SK-N-SH (cell line): ENCODE results near the gene PRKX. TPM values are rescaled to one million over a fixed set of nuclear protein-coding genes. Genes with fewer than 3 reads are reported as not detected.
A peak's percentile ranks its signal among the peaks of the same experiment; 100 is the strongest.
"Not testable (repeated sequence)": the region's sequence is repeated elsewhere in the genome, so short reads cannot be mapped to it uniquely, and the experiment has no call there.

ENCODE experiments used
- CTCF ChIA-PET: fragments of 300-600, 350-600 bp; formaldehyde crosslinking; extraction: SDS; loops from one replicate; lab custom pipeline; 2021; lab: Yijun Ruan, JAX
- POLR2A ChIA-PET: fragments of 350-600 bp; sonication (Branson Sonifier 250); formaldehyde crosslinking; extraction: SDS; loops from one replicate; lab custom pipeline; 2020; ENCODE audit warnings: antibody characterized with exemption, inconsistent platforms; lab: Yijun Ruan, JAX
- DNase-seq: peaks from one replicate; pipeline ENCODE4 v3.0.0; 2012
- H2AFZ ChIP-seq: fragments of 200-600 bp; sonication (generic); 2 replicates; pipeline ENCODE4 v1.8.1; 2016; ENCODE audit warnings: antibody characterized with exemption, mild to moderate bottlenecking, low read depth
- H3F3A ChIP-seq: fragments of 200-600 bp; sonication (generic); replicated peaks from 2 replicates; pipeline ENCODE3; 2016; ENCODE audit warnings: antibody characterized with exemption, mild to moderate bottlenecking; ENCODE audit not compliant: insufficient read depth
- H3K27ac ChIP-seq, 2 experiments: fragments of 200-500 bp in 1 of 2; fragments of 200-600 bp in 1 of 2; sonication (Bioruptor generic) in 1 of 2; sonication (generic), shearing (Covaris generic) in 1 of 2; 2 replicates each; pipeline versions ENCODE4 v1.5.1 to v1.6.1; 2014 to 2016; ENCODE audit warnings: low read depth in 2 of 2, inconsistent platforms in 1 of 2, low read length in 1 of 2, mild to moderate bottlenecking in 1 of 2, mixed read lengths in 1 of 2
- H3K27me3 ChIP-seq: fragments of 200-600 bp; sonication (generic), shearing (Covaris generic); 2 replicates; pipeline ENCODE4 v1.6.1; 2016; ENCODE audit warnings: mixed run types; ENCODE audit not compliant: insufficient read depth
- H3K36me3 ChIP-seq, 2 experiments: fragments of 200-500 bp in 1 of 2; fragments of 200-600 bp in 1 of 2; sonication (Bioruptor generic) in 1 of 2; sonication (generic) in 1 of 2; replicated peaks in 1 of 2; 2 replicates each; pipeline versions ENCODE3 to v1.5.1; 2014 to 2016; ENCODE audit warnings: low read length in 1 of 2, mild to moderate bottlenecking in 1 of 2; ENCODE audit not compliant: insufficient read depth in 2 of 2, control insufficient read depth in 1 of 2
- H3K4me1 ChIP-seq, 2 experiments: fragments of 200-500 bp in 1 of 2; fragments of 200-600 bp in 1 of 2; sonication (Bioruptor generic) in 1 of 2; sonication (generic), shearing (Covaris generic) in 1 of 2; 2 replicates each; pipeline versions ENCODE4 v1.5.1 to v1.6.1; 2014 to 2016; ENCODE audit warnings: low read depth in 1 of 2, low read length in 1 of 2, mixed run types in 1 of 2; ENCODE audit not compliant: insufficient read depth in 2 of 2, control insufficient read depth in 1 of 2
- H3K4me2 ChIP-seq: fragments of 200-600 bp; sonication (generic), shearing (Covaris generic); 2 replicates; pipeline ENCODE4 v1.6.1; 2017; ENCODE audit warnings: mixed run types
- H3K4me3 ChIP-seq, 2 experiments: fragments of 200-500 bp in 1 of 2; fragments of 200-600 bp in 1 of 2; sonication (Bioruptor generic) in 1 of 2; sonication (generic), shearing (Covaris generic) in 1 of 2; 2 replicates each; pipeline versions ENCODE4 v1.5.1 to v1.8.1; 2014 to 2016; ENCODE audit warnings: low read depth in 2 of 2, inconsistent platforms in 1 of 2, low read length in 1 of 2, mild to moderate bottlenecking in 1 of 2, mixed read lengths in 1 of 2, moderate library complexity in 1 of 2
- H3K79me2 ChIP-seq: fragments of 200-600 bp; sonication (generic); 2 replicates; pipeline ENCODE4 v1.8.1; 2017; ENCODE audit warnings: mild to moderate bottlenecking; ENCODE audit not compliant: insufficient read depth
- H3K9ac ChIP-seq: fragments of 200-600 bp; sonication (generic); 2 replicates; pipeline ENCODE4 v1.6.1; 2017; ENCODE audit warnings: mixed run types
- H3K9me2 ChIP-seq: fragments of 200-600 bp; sonication (generic); 2 replicates; pipeline ENCODE4 v1.6.1; 2017; ENCODE audit warnings: mixed run types
- H3K9me3 ChIP-seq: fragments of 200-600 bp; sonication (generic); 2 replicates; pipeline ENCODE4 v1.6.1; 2017; ENCODE audit warnings: mixed run types, mild to moderate bottlenecking, moderate library complexity
- H4K20me1 ChIP-seq: fragments of 200-600 bp; sonication (generic); 2 replicates; pipeline ENCODE4 v1.6.1; 2017; ENCODE audit warnings: mild to moderate bottlenecking, mixed run types; ENCODE audit not compliant: insufficient read depth
- CHD2 ChIP-seq: fragments of 150-350 bp; IDR thresholded peaks from 2 replicates; pipeline ENCODE4 v1.6.1; 2018; ENCODE audit warnings: low read length; ENCODE audit not compliant: partially characterized antibody
- PBX3 ChIP-seq: IDR thresholded peaks from 2 replicates; pipeline ENCODE4; 2012
- WGBS: methylation state at CpG from one replicate; pipeline ENCODE4 v1.1.6; 2017; ENCODE audit warnings: low lambda C conversion rate; 5-methylcytosine and 5-hydroxymethylcytosine counted together
- polyA plus RNA-seq, 3 experiments: library from polyadenylated mRNA; depleted of rRNA; stranded (reverse); fragments of >200 nt; gene quantifications; 2 replicates each; pipeline ENCODE4 v1.2.3, GENCODE V29; 2012

Gene PRKX
- polyA plus RNA-seq, 1 of the 3 experiments (the other 2 are of a cell fraction) = 6.5 TPM

DNA sequence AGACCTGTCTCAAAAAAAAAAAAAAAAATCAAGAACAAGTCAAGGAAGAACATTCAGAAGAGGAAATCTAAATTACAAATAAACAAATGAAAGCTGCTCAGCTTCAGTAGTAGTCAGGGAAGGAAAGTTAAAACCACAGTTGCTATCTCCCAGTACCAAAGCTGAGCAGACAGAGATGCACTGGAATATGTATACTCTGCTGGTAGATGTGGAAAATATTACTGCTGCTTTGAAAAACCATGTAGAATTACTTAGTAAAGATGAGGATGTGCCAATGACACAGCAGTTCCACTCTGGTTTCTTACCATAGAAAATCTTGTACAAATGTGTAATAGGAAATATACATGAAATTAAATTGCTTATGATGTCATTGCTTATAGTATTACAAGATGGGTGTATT is 25.1 kb upstream of the PRKX start (continued):
- TF ChIP-seq PBX3 = no peak

DNA sequence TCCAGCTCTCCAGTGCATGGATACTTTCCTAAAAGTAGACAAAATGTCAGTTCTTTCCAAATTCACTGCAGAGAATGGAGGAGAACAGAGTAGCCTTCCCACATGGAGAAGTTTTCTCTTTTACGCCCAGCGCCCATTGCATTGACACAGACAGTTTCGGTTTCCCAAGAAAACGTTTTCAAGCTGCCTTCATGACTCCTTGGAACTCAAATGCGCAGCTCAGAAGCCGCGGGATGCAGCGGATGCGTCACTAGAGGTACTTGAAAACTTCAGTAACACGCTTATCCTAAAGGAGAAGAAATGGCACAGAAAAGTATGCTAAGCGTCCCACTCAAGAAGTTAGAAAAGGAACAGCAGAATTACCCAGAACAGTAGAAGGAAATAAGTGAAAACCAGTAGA is 23.1 kb upstream of the PRKX start:
- H3K9me2 ChIP-seq, H3K9me3 ChIP-seq, POLR2A ChIA-PET, DNase-seq, H3K79me2 ChIP-seq, H3F3A ChIP-seq, H4K20me1 ChIP-seq, H3K4me1 ChIP-seq, H3K27ac ChIP-seq, H3K27me3 ChIP-seq, H3K36me3 ChIP-seq, H2AFZ ChIP-seq, CTCF ChIA-PET, H3K9ac ChIP-seq: not testable (repeated sequence)
- H3K4me3 ChIP-seq = peak overlapping the region in 1 of 2 experiments; percentile 35; a peak in 2 of 4 replicates
- 36% methylated on average over 11 of the region's 11 CpGs for WGBS
- peak overlapping the region; percentile 47; the same call in 1 of the 2 replicates for H3K4me2 ChIP-seq

GRCh38 chrX:3735891-3736290 is 22.4 kb upstream of the PRKX start:
- Histone ChIP-seq H3K4me2 (peak overlapping the region; percentile 47; the same call in 1 of the 2 replicates), H3K4me3 (peak overlapping the region in 1 of 2 experiments; percentile 35; a peak in 1 of 4 replicates)
- H3K27me3 ChIP-seq, H3K36me3 ChIP-seq, H3K79me2 ChIP-seq, H4K20me1 ChIP-seq, CTCF ChIA-PET, H3K9me2 ChIP-seq, H3K9me3 ChIP-seq, H3K27ac ChIP-seq, POLR2A ChIA-PET, DNase-seq, H2AFZ ChIP-seq, H3F3A ChIP-seq, H3K4me1 ChIP-seq, H3K9ac ChIP-seq: not testable (repeated sequence)
- WGBS = 29% methylated on average over 6 of the region's 6 CpGs

GRCh38 chrX:3734456-3734855 is 21.0 kb upstream of the PRKX start:
- DNase-seq, H3K36me3 ChIP-seq, H3F3A ChIP-seq, H3K79me2 ChIP-seq, H4K20me1 ChIP-seq, H3K9me3 ChIP-seq, H3K4me3 ChIP-seq, H3K9me2 ChIP-seq, H3K27ac ChIP-seq, CTCF ChIA-PET, H3K4me1 ChIP-seq, H3K9ac ChIP-seq, H3K4me2 ChIP-seq, H3K27me3 ChIP-seq, POLR2A ChIA-PET, H2AFZ ChIP-seq: not testable (repeated sequence)
- WGBS = 34% methylated on average over 4 of the region's 4 CpGs

- no peak overlapping the region for H3K9ac ChIP-seq
- H3K36me3 ChIP-seq = no peaks in the 10 kb centered on the region
- no peak overlapping the region for H2AFZ ChIP-seq
- ChIA-PET POLR2A (no interaction called here), CTCF (no interaction called here)
- no peaks in the 10 kb centered on the region for H3K27me3 ChIP-seq
- no peak for DNase-seq
- H3K4me3 ChIP-seq = no peak overlapping the region
- H3K79me2 ChIP-seq = no peaks in the 10 kb centered on the region
- 26% methylated on average over 7 of the region's 7 CpGs for WGBS
- no peak overlapping the region for H3K4me2 ChIP-seq
- H4K20me1 ChIP-seq = no peaks in the 10 kb centered on the region
- no peak overlapping the region for H3K27ac ChIP-seq
- no peaks in the 10 kb centered on the region for H3F3A ChIP-seq
- H3K9me3 ChIP-seq = no peaks in the 10 kb centered on the region
- no peak for TF ChIP-seq CHD2
- H3K4me1 ChIP-seq = no peaks in the 10 kb centered on the region
- no peaks in the 10 kb centered on the region for H3K9me2 ChIP-seq
Observed at GRCh38 chrX:3733043-3733430, 19.6 kb upstream of the PRKX start.

GRCh38 chrX:3732326-3733042 is 19.0 kb upstream of the PRKX start:
- H3K9me2 ChIP-seq, H3K4me3 ChIP-seq, DNase-seq, CTCF ChIA-PET, H3K9ac ChIP-seq, H3K79me2 ChIP-seq, H3K36me3 ChIP-seq, H4K20me1 ChIP-seq, POLR2A ChIA-PET, H3F3A ChIP-seq, H3K27me3 ChIP-seq, H2AFZ ChIP-seq, H3K4me2 ChIP-seq, H3K27ac ChIP-seq, H3K9me3 ChIP-seq, H3K4me1 ChIP-seq: not testable (repeated sequence)
- WGBS = 52% methylated on average over 15 of the region's 15 CpGs
